ENCODE measurements around the gene SLC15A4. TPM values are rescaled to one million over a fixed set of nuclear protein-coding genes. Genes with fewer than 3 reads are reported as not detected.
A peak's percentile ranks its signal among the peaks of the same experiment; 100 is the strongest.

SLC15A4 gene
- 31.3 and 33.8 TPM in 2 replicates for total RNA-seq
- long read RNA-seq, partial matches to known transcripts, result 7 of 13 reads
- long read RNA-seq, other reads (novel, unspliced or antisense), result 5 of 13 reads

GRCh38 chr12:128823916-128824839, at the start of gene SLC15A4:
TSS of gene SLC15A4 (minus strand) at chr12:128823958. CDS start at chr12:128823943, 15 bp downstream.
- Mint-ChIP-seq H3K27me3 (no peaks in the 10 kb centered on the region), H3K27ac (peak within 1 kb of the TSS; percentile 97), H3K4me1 (ENCODE audit: low read depth) (peaks cover 16% of the 10 kb centered on the region), H3K4me3 (ENCODE audit: low read depth) (peak within 1 kb of the TSS; percentile 89), H3K9me3 (ENCODE audit: low read depth) (no peaks in the 10 kb centered on the region), H3K36me3 (ENCODE audit: insufficient read depth) (peaks cover 14% of the 10 kb centered on the region)
- DNase-seq (ENCODE audit: low spot score, unreplicated experiment), result peak; percentile 95
- TF ChIP-seq CTCF (IDR thresholded peaks at IDR 0.05; ENCODE audit: unreplicated experiment), result peak; percentile 22

- peaks cover 15% of the 10 kb centered on the region for H3K36me3 Mint-ChIP-seq (ENCODE audit: insufficient read depth)
- H3K9me3 Mint-ChIP-seq (ENCODE audit: low read depth), result peaks cover 10% of the 10 kb centered on the region
- no peak for DNase-seq (ENCODE audit: low spot score, unreplicated experiment)
- H3K27ac Mint-ChIP-seq, result no peak overlapping the region
- no peak overlapping the region for H3K4me3 Mint-ChIP-seq (ENCODE audit: low read depth)
- no peaks in the 10 kb centered on the region for H3K4me1 Mint-ChIP-seq (ENCODE audit: low read depth)
- TF ChIP-seq CTCF (IDR thresholded peaks at IDR 0.05; ENCODE audit: unreplicated experiment), result no peak
- H3K27me3 Mint-ChIP-seq, result no peaks in the 10 kb centered on the region
Measured at GRCh38 chr12:128872303-128872702, 48.5 kb upstream of the SLC15A4 start.

- no peak overlapping the region for H3K4me3 Mint-ChIP-seq (ENCODE audit: low read depth)
- no peak for TF ChIP-seq CTCF (IDR thresholded peaks at IDR 0.05; ENCODE audit: unreplicated experiment)
- H3K36me3 Mint-ChIP-seq (ENCODE audit: insufficient read depth), result peaks cover 7% of the 10 kb centered on the region
- H3K4me1 Mint-ChIP-seq (ENCODE audit: low read depth), result no peaks in the 10 kb centered on the region
- no peak for DNase-seq (ENCODE audit: low spot score, unreplicated experiment)
- H3K9me3 Mint-ChIP-seq (ENCODE audit: low read depth), result peaks cover 3% of the 10 kb centered on the region
- no peak overlapping the region for H3K27ac Mint-ChIP-seq
- H3K27me3 Mint-ChIP-seq, result no peaks in the 10 kb centered on the region
Measured at GRCh38 chr12:128871516-128871892, 47.7 kb upstream of the SLC15A4 start.

- no peaks in the 10 kb centered on the region for H3K4me1 Mint-ChIP-seq (ENCODE audit: low read depth)
- H3K36me3 Mint-ChIP-seq (ENCODE audit: insufficient read depth), result no peaks in the 10 kb centered on the region
- DNase-seq (ENCODE audit: low spot score, unreplicated experiment), result no peak
- TF ChIP-seq CTCF (IDR thresholded peaks at IDR 0.05; ENCODE audit: unreplicated experiment), result no peak
- peaks cover 2% of the 10 kb centered on the region for H3K27me3 Mint-ChIP-seq
- H3K9me3 Mint-ChIP-seq (ENCODE audit: low read depth), result no peaks in the 10 kb centered on the region
- H3K4me3 Mint-ChIP-seq (ENCODE audit: low read depth), result no peak overlapping the region
- H3K27ac Mint-ChIP-seq, result no peak overlapping the region
Measured at GRCh38 chr12:128867466-128867865, 43.7 kb upstream of the SLC15A4 start.

GRCh38 chr12:128864516-128865186, 40.9 kb upstream of the SLC15A4 start:
- Mint-ChIP-seq H3K27ac (no peak overlapping the region), H3K27me3 (peaks cover 2% of the 10 kb centered on the region), H3K4me3 (ENCODE audit: low read depth) (no peak overlapping the region), H3K9me3 (ENCODE audit: low read depth) (no peaks in the 10 kb centered on the region), H3K36me3 (ENCODE audit: insufficient read depth) (no peaks in the 10 kb centered on the region), H3K4me1 (ENCODE audit: low read depth) (peaks cover 4% of the 10 kb centered on the region)
- no peak for TF ChIP-seq CTCF (IDR thresholded peaks at IDR 0.05; ENCODE audit: unreplicated experiment)
- no peak for DNase-seq (ENCODE audit: low spot score, unreplicated experiment)
